WI38 (cell line): ENCODE results near the gene HNRNPU.

Experiments
- H3K4me3 ChIP-seq: 2 replicates; pipeline ENCODE4 v1.5.1; 2011; ENCODE audit warnings: low read depth, mild to moderate bottlenecking, control low read depth, low read length
- CTCF ChIP-seq: IDR thresholded peaks from 2 replicates; pipeline ENCODE4 v1.5.1; 2012; ENCODE audit warnings: low read depth, mild to moderate bottlenecking, control low read depth, low read length

Gene HNRNPU

DNA sequence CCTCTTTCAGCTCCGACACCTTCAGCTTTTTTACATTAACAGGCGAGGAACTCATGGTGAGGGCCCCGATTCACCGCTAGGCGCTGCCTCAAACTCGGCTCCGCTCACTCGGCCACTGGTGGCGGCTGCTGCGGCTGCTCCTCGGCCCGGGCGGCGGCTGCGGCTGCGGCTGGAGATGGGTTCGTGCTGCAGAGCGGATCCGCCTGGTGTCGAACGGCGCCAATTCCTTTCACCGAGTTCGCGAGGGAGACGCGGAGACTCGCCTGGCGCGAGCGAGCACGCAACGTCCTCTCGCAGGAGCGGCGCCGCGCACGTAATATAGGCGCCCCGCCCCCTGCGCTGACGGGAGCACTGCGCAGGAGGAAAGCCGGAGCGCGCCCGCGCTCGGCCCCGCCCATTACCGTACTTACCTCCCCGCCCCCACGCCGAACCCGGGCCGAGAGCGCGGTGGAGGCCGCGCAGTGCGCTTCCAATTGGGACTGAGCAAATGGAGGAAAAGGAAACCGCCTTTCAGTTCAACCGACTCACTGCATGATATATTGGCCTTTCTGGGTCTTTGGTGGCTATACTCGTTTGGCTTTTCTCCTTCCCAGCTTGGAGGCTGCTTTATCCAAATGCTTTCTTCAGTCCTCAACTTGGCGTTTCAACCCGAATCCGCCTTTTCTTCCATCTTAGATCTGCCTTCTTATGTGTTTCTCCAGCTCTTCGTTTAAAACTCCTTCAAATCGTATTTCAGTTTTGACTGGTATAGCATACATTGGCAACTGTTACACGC lies at the start of gene HNRNPU:
Gene HNRNPU, minus strand, starts transcription at position 291 of the 775 bp plus-strand sequence. Its CDS starts 236 bp downstream, at position 55.
- peak; percentile 30; the same call in 1 of the 2 replicates for TF ChIP-seq CTCF
- peak within 1 kb of the TSS; percentile 100 for H3K4me3 ChIP-seq

GRCh38 chr1:244913806-244914205 lies 49.5 kb upstream of the HNRNPU start:
- no peak overlapping the region for H3K4me3 ChIP-seq
- TF ChIP-seq CTCF, result no peak

- TF ChIP-seq CTCF, result no peak
- H3K4me3 ChIP-seq, result no peak overlapping the region
These were observed 39.8 kb upstream of the HNRNPU start for GRCh38 chr1:244904119-244904518.

- H3K4me3 ChIP-seq, result no peak overlapping the region
- TF ChIP-seq CTCF, result no peak
These were observed 37.2 kb upstream of the HNRNPU start for GRCh38 chr1:244901400-244902015.

DNA sequence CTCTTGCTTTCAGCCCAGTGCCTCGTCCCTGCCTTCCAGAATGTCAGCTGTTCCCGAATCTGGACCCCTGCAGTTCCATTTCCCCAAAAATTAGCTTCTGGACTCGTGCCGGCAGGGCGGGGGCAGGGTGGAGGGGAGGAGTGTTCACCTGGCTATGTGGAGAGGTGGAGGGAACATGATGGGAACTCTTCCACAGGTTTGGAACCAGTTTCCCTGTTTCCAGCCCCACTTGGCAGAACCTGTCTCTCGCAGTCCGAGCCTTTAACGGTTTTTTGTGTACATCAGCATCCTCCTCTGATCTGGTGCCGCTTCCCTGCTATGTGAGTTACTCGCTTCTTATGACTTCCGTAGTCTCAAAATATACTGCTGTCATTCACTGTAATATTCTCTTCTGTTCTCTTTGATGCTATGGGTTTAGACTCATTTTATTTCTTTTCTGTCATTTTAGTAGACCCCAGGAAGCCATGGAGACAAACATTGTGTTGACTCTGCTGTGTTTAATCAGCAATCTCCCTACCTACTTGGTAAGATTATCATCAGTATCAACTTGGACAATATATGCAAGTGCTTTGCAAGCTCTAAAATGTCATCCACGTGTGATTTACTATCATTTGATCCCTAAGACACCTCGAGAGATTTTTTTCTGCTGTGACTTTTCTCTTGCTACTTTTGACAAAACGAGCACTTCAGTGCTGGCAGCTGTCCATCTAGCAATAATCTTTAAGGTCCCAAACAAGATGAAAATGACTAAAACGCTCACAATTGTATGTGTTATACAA lies 33.3 kb upstream of the HNRNPU start:
- TF ChIP-seq CTCF, result no peak
- H3K4me3 ChIP-seq, result no peak overlapping the region

DNA sequence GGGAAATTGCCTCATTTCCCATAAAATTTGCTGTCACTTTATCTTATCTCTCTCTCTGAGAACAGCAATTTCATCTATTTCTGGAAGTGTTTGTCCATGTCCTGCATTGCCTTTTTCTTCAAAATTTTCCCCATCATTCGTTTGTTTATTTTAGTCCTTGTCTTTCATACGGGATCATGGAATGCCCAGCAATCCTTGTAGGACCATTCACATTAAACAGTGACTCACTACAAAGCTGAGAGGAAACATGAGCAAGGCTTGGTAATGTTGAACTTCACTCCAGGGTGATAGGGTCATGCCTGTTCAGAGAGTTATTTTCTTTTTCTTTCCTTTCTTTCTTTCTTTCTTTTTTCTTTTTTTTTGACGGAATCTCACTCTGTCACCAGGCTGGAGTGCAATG lies 32.2 kb upstream of the HNRNPU start:
- no peak for TF ChIP-seq CTCF
- no peak overlapping the region for H3K4me3 ChIP-seq
